Forelimb muscle (tissue), 1 donor: ENCODE measurements around the gene NT5DC2. TPM values are rescaled to one million over a fixed set of nuclear protein-coding genes. Genes with fewer than 3 reads are reported as not detected.

Source experiments
- DNase-seq: peaks from one replicate; pipeline ENCODE4 v3.0.0-alpha.2; 2013; ENCODE audit warnings: low read depth
- polyA plus RNA-seq: library from polyadenylated mRNA; unstranded; fragments of 120-200 nt; gene quantifications from one replicate; pipeline ENCODE4 v1.2.1, GENCODE V29; 2013; ENCODE audit not compliant: insufficient read length

Gene NT5DC2
- polyA plus RNA-seq, 1 donor = 80.6 TPM

DNA sequence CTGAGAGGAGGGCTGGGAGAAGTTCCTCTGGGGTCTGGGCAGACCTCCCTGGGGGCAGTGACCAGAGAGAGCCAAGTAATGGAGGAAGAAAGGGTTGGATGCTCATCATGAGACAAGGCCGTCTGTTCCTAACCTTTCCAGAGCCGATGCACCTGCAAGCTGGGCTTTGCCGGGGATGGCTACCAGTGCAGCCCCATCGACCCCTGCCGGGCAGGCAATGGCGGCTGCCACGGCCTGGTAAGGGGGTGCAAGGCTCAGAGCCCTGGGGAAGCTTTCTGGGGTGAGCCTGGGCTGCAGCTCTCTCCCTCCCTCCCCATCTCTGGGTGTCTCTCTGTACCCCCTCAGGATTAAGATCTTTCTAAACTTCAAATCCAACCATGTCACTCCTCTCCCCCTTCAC, 22.1 kb downstream of the NT5DC2 start:
- DNase-seq = no peak

DNA sequence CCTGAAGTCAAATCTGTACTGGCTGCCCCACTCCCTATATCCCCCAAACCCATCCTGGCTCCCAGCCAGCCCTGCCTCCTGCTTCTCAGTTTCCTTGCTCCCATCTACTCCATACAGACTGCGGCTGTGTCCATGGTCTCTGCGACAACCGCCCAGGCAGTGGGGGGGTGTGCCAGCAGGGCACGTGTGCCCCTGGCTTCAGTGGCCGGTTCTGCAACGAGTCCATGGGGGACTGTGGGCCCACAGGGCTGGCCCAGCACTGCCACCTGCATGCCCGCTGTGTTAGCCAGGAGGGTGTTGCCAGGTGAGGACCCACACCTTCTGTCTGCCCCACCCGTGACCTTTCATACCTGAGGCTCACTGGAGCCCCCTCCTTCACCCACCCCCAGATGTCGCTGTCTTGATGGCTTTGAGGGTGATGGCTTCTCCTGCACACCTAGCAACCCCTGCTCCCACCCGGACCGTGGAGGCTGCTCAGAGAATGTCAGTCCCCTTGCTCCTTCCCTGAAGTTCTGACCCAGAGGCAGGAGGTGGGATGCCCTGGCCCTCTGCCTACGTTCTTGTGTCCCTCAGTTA, 23.8 kb downstream of the NT5DC2 start:
- DNase-seq = no peak

DNA sequence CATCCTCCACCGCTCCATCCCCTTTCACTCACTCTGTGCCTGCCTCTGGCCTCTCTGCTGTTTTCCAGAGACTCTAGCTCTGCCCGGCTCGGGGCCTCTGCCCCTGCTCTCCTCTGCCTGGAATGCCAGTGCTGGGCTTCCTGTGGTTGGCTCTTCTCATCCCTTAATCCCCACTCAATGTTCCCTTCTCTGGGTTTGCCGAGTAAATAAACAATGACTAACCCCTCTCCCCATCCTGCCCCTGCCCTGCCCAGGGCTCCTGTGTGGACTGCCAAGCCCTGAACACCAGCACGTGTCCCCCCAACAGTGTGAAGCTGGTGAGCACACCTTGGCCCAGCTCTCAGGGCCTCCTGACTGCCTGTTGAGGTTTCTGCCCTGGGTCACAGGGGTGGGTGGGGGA, 26.3 kb downstream of the NT5DC2 start:
- no peak for DNase-seq

DNA sequence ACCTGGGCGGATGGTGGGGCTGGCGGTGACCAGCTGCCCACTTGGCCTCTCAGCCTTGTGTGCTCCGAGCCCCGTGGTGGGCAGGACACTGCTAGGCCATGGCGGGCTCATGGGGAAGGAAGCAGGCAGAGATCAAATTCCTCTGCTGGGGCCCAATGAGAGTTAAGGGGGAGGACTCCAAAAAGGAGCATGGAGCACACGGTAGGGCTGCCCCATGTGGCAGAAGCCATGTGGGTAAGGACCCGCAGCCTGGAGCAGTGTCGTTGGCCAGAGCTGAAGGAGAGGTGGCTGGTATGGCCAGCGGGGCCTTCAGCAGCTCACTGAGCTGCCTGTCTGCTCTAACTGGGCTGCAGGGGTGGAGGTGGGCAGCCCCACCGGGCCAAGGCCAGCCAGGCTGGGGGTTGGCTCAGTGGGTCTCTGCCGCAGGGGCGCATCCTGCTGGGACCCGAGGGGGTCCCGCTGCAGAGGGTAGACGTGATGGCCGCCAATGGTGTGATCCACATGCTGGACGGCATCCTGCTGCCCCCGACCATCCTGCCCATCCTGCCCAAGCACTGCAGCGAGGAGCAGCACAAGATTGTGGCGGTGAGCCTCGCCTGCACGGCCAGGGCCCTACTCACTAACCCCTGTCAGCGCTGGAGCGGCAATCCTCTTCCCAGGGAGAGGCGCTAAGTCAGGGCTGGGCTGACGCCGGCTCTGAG, 27.2 kb downstream of the NT5DC2 start:
- no peak for DNase-seq

DNA sequence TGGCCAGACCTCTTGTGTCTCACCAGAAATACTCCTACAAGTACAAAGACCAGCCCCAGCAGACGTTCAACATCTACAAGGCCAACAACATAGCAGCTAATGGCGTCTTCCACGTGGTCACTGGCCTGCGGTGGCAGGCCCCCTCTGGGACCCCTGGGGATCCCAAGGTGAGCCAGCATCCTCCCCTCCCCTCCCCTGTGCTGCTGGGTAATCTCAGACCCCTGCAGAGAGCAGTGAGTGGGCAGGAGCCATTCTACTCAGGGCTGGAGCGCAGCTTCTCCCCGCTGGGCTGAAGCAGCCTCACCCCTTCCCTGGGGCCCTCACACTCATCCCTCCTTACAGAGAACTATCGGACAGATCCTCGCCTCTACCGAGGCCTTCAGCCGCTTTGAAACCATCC, 28.7 kb downstream of the NT5DC2 start:
- DNase-seq = no peak

DNA sequence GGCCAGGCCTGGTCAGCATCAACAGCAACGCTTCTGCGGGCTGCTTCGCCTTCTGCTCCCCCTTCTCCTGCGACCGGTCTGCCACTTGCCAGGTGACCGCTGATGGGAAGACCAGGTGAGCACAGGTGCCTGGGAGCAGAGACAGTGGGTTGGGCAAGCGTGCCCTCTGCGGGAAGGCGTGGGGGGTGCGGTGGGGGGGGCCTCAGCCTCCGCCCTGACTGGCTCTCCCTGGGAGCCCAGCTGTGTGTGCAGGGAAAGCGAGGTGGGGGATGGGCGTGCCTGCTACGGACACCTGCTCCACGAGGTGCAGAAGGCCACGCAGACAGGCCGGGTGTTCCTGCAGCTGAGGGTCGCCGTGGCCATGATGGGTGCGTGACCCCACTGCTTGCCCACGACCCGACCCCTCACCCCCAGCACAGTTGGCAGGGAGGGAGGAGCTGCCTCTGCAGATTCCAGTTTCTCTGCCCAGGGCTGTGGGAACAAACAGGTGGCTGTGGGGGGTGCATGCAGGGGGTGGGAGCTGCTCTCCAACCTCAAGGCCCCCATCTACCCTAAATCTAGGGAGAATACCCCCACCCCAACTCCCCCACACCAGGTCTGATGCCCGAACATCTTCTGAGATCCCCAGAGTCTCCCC, 29.8 kb downstream of the NT5DC2 start:
- no peak for DNase-seq

DNA sequence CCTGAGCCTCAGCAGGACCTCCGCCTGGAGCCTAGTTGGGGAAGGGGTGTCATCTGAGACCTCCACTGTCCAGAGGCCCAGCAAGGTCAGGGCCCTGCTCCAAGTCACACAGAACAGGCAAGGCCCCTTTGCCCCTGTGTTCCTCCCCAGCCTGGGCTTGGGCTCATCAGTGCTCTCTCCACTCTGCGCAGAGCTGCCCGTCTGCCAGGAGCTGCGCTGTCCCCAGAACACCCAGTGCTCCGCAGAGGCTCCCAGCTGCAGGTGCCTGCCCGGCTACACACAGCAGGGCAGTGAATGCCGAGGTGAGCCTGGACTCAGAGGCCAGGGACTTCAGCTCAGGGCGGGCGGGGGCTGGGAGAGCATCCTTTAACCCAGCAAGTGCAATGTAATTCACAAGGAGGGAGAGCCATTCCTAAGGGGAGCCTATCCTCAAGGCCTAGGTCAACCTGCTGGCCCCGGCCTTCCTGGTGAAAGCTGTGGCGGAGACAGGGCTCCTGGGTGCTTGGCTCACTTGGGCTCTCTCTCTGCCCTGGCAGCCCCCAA, 30.8 kb downstream of the NT5DC2 start:
- no peak for DNase-seq

DNA sequence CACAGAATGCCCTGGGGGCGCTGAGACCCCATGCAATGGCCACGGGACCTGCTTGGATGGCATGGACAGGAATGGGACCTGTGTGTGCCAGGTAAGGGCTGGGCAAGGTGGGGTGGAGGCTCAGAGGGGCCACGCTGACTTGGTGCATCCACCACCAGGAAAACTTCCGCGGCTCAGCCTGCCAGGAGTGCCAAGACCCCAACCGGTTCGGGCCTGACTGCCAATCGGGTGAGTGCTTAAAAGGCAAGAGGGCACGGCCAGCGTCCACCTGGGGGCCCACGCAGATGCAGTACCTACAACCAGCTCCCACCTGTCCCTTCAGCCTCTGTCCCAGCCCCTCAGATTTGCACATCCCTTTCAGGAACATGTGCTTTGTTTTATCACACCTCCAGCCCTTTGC, 31.7 kb downstream of the NT5DC2 start:
- no peak for DNase-seq

DNA sequence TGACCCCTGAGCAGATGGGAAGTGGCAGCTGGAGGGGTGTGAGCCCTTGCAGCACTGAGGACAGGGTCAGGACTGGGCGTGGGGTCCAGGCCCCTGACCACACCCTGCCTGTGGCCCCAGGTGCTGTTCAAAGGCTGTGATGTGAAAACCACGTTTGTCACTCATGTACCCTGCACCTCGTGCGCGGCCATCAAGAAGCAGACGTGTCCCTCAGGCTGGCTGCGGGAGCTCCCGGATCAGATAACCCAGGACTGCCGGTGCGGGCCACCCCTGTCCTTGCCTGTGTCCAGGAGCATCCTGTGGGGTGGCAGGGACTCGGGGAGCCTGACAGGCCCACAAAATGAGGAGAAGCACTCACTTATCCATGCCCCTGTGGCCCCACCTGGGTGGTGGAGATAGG, 32.6 kb downstream of the NT5DC2 start:
- no peak for DNase-seq

DNA sequence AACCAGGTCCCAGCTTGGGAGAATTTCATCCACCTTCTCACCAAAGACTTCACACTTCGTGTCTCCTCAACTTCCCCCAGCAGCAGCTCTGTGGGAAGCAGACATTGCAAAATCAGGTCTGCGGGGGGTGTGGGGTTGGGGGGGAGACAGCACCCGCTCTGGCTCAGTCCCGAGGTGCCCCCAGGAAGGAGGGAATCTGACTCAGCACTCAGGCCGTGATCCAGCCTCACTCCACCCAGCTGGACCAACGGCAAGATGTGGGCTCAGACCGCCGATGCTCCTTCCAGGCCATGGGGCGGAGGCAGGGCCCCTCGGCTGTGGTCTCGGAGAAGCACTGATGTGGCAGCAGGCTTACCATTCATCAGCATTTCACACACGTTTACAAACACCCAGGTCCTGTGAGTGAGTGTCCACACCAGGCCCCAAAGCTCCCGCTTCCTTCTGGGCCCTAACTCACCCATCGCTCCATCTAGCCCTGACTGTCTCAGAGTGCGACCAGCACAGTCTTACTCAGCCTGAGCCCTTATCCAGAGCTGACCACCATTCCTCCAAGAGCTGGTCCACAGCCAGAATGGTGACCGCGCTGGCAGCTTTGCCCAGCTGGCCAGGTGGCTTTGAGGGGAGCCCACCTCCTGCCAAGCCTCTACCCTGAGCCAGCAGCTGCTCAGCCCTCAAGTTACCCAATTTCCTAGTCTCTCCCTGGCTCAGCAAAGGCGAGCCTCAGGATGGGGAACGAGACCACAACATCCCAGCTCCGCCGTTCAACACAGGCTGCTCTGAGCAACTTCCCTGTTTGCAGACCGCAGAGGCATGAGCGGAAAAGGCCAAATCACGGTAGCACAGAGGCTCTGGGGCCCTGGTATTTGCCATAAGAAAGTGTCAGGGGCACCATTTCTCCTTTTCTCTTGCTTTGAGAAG, 35.3 kb downstream of the NT5DC2 start:
- DNase-seq = peak; percentile 17

DNA sequence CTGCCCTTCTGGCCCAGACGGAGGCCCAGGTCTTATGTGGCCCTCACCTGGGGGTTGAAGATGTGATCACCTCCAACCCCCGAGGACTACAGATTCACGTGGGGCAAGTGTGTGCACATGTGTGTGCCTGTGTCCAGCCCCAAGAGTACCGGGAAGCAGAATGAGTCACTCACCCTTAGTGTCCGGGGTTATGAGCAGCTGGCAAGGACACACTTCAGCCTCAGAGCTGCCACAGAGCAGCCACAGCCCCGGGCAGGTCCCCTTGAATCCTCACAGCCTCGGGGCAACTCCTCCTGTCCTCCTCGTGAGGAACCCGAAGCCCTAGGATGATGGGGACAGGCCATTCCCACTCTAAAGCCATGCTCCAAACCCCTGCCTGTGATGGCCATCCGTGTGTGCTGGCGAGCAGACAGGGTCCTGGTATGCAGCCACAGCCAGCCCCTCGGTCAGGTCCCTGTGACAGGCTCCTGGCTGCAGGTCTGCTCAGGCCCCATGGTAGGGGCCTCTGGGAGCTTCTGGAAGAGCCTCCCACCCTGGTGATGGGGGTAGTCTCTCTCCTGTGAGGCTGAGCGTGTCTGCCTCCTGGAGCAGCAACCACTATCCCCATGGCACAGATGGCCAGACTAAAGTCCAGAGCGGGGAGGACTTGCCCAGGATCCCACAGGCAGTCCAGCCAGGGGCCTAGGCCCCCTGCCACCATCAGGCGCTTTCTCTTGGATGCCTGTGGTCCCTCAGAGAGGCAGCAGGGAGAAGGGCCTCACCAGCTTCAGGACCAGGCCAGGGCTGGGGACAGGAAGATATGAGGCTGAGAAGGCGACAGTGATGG, 37.7 kb downstream of the NT5DC2 start:
- no peak for DNase-seq

DNA sequence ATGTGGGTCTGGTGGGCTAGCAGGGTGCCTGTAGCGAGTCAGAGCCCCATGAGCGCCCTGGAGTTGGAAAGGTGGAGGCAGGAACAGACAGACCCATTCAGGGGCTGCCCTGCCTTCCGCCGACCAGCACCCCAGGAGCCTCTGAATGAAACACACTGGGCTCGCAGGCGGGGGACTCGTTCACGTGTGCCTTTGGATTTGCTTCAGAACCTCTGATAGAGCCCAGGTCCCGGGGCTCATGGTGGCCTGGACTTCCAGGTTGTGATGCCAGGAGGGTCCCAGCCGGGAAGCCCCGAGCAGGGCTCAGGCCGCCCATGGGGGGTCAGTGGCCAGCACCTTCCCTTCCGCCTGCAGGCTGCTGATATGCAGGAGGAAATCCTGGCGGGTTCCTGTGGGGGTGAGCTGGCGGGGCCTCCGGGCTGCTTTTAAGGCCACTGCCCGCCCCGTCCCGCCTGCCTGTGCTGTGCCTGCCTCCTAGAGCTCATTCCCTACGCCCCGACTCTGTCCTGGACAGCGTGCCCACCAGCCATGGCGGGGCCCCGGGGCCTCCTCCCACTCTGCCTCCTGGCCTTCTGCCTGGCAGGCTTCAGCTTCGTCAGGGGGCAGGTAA, 38.7 kb downstream of the NT5DC2 start, which contains the start of gene STAB1:
TSS of gene STAB1 (plus strand) at position 453 of the 610 bp plus-strand sequence. CDS start at position 529, 76 bp downstream.
- DNase-seq = no peak

DNA sequence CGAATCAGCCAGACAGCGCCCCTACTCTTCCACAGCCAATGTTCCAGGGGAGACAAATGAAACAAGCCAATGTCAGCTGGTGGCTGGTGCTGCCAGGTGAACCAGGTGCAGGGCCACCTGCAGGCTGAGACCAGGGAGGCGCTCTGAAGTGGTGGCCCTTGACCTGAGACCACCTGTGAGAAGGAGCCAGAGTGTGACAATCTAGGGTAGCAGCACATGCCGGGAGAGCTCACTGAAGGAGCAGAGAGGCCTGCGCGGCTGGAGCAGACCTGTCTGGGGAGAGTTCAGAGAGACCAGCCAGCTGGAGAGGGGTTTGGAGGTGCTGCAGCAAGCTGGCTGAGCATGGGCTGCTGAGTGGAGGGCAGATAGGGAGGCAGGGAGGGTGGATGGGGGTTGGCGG, 39.2 kb downstream of the NT5DC2 start:
- no peak for DNase-seq

DNA sequence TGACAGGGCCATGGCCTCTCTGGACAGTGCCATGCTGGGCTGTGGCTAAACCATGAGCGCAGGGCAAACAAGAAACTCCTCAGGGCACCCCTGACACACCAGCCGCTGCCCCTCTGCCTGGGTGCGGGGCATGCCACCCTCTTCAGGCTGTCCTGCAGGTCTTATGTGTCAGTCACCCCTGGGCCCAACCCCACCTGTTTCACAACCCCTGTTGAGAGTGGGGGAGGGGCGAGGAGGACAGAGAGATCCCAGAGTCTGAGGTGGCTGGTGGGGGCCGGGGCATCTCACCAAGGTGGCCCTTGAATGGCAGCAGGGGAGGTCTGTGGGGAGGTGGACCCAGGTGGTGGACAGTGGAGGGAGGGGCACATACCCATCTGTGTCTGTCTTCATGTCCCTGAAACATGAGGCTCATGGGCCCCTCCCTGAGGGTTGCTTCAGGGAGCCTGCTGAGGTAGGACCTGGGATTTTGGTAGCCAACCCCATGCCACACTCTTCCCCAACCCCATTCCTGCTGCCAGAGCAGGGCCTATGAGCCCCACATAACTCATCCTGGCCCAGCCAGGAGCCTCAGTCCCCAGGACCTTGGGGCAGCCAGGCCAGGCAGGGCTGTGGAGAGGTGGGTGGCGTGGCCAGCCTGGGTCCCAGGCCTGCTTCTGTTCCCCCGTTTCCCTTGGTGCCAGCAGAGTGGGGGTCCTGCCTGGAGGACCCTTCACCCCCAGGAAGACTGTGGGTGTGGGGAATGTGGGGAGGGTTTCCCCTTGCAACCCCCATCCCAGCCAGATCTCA, 40.2 kb downstream of the NT5DC2 start:
- no peak for DNase-seq

DNA sequence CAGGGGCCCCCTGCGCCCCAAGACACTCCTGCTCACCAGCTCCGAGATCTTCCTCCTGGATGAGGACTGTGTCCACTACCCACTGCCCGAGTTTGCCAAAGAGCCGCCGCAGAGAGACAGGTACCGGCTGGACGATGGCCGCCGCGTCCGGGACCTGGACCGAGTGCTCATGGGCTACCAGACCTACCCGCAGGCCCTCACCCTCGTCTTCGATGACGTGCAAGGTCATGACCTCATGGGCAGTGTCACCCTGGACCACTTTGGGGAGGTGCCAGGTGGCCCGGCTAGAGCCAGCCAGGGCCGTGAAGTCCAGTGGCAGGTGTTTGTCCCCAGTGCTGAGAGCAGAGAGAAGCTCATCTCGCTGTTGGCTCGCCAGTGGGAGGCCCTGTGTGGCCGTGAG, 41.6 kb downstream of the NT5DC2 start:
- DNase-seq = no peak

DNA sequence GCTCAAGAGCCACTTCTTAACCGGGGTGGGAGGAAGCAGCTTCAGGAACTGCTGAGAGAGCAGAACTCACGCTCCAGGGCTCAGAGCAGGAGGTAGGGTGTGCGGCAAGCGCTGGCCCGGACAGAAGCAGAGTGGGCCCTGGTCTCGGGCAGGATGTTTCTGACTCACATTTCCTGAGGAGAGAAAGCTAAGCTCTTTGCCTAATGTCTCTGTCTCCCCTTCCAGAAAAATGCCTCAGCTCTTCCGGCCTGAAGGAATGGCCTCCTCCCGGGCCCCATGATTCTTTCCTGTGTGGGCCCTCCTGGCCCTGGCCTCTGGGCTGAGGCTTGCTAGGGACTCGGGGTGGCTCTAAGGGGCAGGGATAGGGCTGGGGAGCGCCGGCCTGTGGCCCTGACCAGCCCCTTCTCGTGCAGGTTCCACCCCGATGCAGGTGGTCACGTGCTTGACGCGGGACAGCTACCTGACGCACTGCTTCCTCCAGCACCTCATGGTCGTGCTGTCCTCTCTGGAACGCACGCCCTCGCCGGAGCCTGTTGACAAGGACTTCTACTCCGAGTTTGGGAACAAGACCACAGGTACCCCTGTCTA, 42.6 kb downstream of the NT5DC2 start:
- DNase-seq = no peak

DNA sequence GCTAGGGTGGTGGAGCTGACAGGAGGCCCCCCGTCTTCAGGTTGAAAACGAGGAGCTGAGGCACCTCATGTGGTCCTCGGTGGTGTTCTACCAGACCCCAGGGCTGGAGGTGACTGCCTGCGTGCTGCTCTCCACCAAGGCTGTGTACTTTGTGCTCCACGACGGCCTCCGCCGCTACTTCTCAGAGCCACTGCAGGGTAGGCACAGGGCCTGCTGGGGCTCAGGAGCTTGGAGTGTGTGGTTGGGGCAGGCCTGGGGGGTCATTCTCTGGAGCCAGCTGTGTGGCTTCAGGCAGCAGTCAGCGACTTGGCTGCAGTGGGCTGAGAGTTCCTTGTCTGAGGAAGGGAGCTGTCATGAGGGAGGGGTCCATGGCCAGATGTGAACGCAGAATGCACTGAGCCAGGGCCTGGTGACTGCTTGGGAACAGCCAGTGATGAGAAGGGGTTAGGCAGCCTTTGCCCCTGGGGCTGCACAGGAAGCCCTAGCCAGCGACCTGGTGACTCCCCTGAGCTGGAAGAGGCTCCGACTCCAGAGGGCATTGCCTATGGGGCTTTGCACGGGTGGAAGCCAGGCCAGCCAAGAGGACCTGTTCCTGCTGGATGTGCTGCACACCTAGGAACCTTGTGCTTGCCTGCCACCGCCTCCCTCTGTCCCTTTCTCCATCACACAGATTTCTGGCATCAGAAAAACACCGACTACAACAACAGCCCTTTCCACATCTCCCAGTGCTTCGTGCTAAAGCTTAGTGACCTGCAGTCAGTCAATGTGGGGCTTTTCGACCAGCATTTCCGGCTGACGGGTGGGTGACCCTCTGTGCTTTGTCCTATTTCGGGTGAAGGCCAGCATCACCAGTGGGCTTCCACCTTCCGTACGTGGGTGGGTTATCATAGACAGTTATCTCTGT, 43.4 kb downstream of the NT5DC2 start:
- DNase-seq = no peak

DNA sequence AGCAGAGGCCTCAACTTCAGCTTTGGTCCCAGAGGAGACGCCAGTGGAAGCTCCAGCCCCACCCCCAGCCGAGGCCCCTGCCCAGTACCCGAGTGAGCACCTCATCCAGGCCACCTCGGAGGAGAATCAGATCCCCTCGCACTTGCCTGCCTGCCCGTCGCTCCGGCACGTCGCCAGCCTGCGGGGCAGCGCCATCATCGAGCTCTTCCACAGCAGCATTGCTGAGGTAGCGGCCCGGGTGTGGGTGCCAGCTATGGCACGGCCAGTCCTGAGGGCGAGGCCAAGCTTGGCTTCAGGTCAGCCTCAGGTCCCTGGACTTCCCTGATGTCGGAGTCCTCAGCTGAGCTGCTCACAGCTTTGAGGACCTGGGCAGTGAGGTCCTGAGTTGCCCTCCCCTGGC, 44.2 kb downstream of the NT5DC2 start:
- no peak for DNase-seq
